ENCODE results near the gene EHMT1.

DNA sequence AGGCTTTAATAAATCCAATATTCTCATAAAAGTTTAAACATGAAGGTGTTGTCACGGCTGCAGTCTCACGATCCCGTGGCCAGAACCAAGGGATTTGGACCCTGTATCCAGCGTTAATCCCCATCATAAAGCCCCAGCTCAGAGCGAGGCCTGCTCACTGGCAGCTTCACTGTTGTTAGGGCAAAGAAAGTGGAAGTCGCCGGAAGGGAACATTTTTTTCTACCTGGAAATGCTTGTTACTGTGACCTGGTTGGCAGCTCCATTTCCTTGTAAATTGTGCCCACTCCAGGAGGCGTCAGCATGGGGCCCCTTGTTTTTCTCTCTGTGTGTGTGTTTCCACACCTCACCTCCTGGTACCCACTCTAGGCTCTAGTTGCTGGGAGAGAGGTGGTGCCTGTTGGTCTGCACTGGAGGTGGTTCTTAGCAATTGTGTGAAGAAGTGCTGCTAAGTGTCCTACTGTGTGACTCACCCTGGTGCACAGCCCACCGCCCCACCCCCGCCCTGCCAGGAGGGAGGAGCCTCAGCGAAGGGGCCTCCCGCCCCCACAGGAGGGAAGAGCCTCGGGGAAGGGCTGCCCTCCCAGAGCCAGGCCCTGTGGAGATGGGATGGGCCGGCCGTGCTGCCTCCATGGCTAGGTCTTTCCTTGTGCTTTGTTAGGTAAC is 105.1 kb downstream of the EHMT1 start:
- TF ChIP-seq, protein P1, sequence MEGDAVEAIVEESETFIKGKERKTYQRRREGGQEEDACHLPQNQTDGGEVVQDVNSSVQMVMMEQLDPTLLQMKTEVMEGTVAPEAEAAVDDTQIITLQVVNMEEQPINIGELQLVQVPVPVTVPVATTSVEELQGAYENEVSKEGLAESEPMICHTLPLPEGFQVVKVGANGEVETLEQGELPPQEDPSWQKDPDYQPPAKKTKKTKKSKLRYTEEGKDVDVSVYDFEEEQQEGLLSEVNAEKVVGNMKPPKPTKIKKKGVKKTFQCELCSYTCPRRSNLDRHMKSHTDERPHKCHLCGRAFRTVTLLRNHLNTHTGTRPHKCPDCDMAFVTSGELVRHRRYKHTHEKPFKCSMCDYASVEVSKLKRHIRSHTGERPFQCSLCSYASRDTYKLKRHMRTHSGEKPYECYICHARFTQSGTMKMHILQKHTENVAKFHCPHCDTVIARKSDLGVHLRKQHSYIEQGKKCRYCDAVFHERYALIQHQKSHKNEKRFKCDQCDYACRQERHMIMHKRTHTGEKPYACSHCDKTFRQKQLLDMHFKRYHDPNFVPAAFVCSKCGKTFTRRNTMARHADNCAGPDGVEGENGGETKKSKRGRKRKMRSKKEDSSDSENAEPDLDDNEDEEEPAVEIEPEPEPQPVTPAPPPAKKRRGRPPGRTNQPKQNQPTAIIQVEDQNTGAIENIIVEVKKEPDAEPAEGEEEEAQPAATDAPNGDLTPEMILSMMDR (IDR thresholded peaks at IDR 0.05; ENCODE audit: insufficient read depth, low read depth, low read length): no peak
- TF ChIP-seq EZH2 (IDR thresholded peaks at IDR 0.05; ENCODE audit: insufficient read depth, low read length): no peak

All from astrocyte (in vitro differentiated cells and primary cell).